IMR-90 (cell line): ENCODE data around the gene FNTB.

ENCODE experiments used
- BHLHE40 ChIP-seq: fragments of 150-350 bp; IDR thresholded peaks from 2 replicates; pipeline ENCODE4 v1.6.1; 2016; ENCODE audit warnings: mild to moderate bottlenecking, low read depth, low read length
- CEBPB ChIP-seq: IDR thresholded peaks from 2 replicates; pipeline ENCODE4 v1.6.1; 2012; ENCODE audit warnings: low read depth, low read length, improper control_type of control experiment
- CHD1 ChIP-seq: IDR thresholded peaks from 2 replicates; pipeline ENCODE4 v1.6.1; 2012; ENCODE audit warnings: low read depth, low read length, improper control_type of control experiment
- NFE2L2 ChIP-seq: fragments of 150-350 bp; IDR thresholded peaks from 2 replicates; pipeline ENCODE4 v1.6.1; 2016; ENCODE audit warnings: low read depth, mild to moderate bottlenecking, low read length
- POLR2A ChIP-seq: IDR thresholded peaks from 2 replicates; pipeline ENCODE4 v1.6.1; 2012; ENCODE audit warnings: mild to moderate bottlenecking, low read depth, low read length
- RAD21 ChIP-seq: IDR thresholded peaks from 2 replicates; pipeline ENCODE4 v1.6.1; 2012; ENCODE audit warnings: low read length, improper control_type of control experiment
- SMC3 ChIP-seq: fragments of 150-350 bp; IDR thresholded peaks from 2 replicates; pipeline ENCODE4 v1.6.1; 2016; ENCODE audit warnings: low read depth, mild to moderate bottlenecking, antibody characterized with exemption, low read length, moderate library complexity
- TF ChIP-seq, protein P1 (sequence below): conservative IDR thresholded peaks from 2 replicates; pipeline ENCODE4 v1.5.1; 2012; ENCODE audit warnings: mild to moderate bottlenecking, low read depth, low read length, improper control_type of control experiment
- TF ChIP-seq, protein P2 (sequence below): fragments of 150-350 bp; IDR thresholded peaks from 2 replicates; pipeline ENCODE4 v1.6.1; 2017; ENCODE audit warnings: mild to moderate bottlenecking, antibody characterized with exemption, low read length, low read depth
- TF ChIP-seq, protein P3 (sequence below): fragments of 150-350 bp; IDR thresholded peaks from 2 replicates; pipeline ENCODE4 v1.6.1; 2016; ENCODE audit warnings: low read depth, mild to moderate bottlenecking, low read length, moderate library complexity, borderline replicate concordance

- TF ChIP-seq, protein P1, sequence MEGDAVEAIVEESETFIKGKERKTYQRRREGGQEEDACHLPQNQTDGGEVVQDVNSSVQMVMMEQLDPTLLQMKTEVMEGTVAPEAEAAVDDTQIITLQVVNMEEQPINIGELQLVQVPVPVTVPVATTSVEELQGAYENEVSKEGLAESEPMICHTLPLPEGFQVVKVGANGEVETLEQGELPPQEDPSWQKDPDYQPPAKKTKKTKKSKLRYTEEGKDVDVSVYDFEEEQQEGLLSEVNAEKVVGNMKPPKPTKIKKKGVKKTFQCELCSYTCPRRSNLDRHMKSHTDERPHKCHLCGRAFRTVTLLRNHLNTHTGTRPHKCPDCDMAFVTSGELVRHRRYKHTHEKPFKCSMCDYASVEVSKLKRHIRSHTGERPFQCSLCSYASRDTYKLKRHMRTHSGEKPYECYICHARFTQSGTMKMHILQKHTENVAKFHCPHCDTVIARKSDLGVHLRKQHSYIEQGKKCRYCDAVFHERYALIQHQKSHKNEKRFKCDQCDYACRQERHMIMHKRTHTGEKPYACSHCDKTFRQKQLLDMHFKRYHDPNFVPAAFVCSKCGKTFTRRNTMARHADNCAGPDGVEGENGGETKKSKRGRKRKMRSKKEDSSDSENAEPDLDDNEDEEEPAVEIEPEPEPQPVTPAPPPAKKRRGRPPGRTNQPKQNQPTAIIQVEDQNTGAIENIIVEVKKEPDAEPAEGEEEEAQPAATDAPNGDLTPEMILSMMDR = no peak
- no peak for TF ChIP-seq POLR2A
- TF ChIP-seq, protein P2, sequence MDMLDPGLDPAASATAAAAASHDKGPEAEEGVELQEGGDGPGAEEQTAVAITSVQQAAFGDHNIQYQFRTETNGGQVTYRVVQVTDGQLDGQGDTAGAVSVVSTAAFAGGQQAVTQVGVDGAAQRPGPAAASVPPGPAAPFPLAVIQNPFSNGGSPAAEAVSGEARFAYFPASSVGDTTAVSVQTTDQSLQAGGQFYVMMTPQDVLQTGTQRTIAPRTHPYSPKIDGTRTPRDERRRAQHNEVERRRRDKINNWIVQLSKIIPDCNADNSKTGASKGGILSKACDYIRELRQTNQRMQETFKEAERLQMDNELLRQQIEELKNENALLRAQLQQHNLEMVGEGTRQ = no peak
- no peak for TF ChIP-seq NFE2L2
- TF ChIP-seq, protein P3, sequence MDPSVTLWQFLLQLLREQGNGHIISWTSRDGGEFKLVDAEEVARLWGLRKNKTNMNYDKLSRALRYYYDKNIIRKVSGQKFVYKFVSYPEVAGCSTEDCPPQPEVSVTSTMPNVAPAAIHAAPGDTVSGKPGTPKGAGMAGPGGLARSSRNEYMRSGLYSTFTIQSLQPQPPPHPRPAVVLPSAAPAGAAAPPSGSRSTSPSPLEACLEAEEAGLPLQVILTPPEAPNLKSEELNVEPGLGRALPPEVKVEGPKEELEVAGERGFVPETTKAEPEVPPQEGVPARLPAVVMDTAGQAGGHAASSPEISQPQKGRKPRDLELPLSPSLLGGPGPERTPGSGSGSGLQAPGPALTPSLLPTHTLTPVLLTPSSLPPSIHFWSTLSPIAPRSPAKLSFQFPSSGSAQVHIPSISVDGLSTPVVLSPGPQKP = no peak
- no peak for TF ChIP-seq CEBPB
- no peak for TF ChIP-seq RAD21
- no peak for TF ChIP-seq SMC3
- TF ChIP-seq CHD1 = no peak
- no peak for TF ChIP-seq BHLHE40
Measured at GRCh38 chr14:65016471-65016870, 29.8 kb downstream of the FNTB start.
